Vagina (tissue), 2 donors: ENCODE data around the gene CLIP3.

Experiments
- POLR2A ChIP-seq, 2 donors: fragments of 450-650 bp; IDR thresholded peaks; one replicate each; pipeline ENCODE4 v1.6.1; 2017; ENCODE audit warnings: antibody characterized with exemption in 2 of 2, mild to moderate bottlenecking in 2 of 2, moderate library complexity in 2 of 2
- POLR2AphosphoS5 ChIP-seq, 2 donors: sonication (generic); formaldehyde crosslinking; IDR thresholded peaks; one replicate each; pipeline ENCODE4 v1.9.0; 2017; ENCODE audit warnings: antibody characterized with exemption in 2 of 2, mild to moderate bottlenecking in 2 of 2, low read depth in 1 of 2; ENCODE audit not compliant: insufficient read depth in 1 of 2
- TF ChIP-seq, protein P1 (sequence below), 3 experiments: fragments of 450-650 bp in 2 of 3; fragments of 200-600 bp in 1 of 3; sonication (generic) in 1 of 3; IDR thresholded peaks; one replicate each; pipeline ENCODE4 v1.5.1; 2017 to 2019; ENCODE audit warnings: antibody characterized with exemption in 3 of 3, mild to moderate bottlenecking in 2 of 3, moderate library complexity in 2 of 3

DNA sequence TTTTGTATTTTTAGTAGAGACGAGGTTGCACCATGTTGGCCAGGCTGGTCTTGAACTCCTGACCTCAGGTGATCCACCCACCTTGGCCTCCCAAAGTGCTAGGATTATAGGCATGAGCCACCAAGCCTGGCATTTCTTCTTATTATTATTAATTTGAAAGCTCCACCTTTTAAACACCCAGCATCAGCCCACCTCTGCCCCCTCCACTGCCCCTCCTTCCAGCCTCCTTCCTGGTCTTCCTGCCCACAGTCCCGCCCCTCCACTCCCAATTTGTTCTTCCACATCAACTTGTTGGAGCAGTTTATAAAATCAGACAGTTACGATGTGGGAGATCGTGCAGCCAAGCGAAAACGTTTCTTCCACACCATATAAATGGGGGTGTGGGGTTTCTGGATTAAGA, 7.8 kb upstream of the CLIP3 start:
- TF ChIP-seq POLR2AphosphoS5 (IDR thresholded peaks at IDR 0.05; ENCODE audit: insufficient read depth in 1 of 2, low read depth in 1 of 2) = no peak
- no peak for TF ChIP-seq POLR2A (IDR thresholded peaks at IDR 0.05)
- TF ChIP-seq, protein P1, sequence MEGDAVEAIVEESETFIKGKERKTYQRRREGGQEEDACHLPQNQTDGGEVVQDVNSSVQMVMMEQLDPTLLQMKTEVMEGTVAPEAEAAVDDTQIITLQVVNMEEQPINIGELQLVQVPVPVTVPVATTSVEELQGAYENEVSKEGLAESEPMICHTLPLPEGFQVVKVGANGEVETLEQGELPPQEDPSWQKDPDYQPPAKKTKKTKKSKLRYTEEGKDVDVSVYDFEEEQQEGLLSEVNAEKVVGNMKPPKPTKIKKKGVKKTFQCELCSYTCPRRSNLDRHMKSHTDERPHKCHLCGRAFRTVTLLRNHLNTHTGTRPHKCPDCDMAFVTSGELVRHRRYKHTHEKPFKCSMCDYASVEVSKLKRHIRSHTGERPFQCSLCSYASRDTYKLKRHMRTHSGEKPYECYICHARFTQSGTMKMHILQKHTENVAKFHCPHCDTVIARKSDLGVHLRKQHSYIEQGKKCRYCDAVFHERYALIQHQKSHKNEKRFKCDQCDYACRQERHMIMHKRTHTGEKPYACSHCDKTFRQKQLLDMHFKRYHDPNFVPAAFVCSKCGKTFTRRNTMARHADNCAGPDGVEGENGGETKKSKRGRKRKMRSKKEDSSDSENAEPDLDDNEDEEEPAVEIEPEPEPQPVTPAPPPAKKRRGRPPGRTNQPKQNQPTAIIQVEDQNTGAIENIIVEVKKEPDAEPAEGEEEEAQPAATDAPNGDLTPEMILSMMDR (IDR thresholded peaks at IDR 0.05) = no peak
